DND-41 (cell line): Measurements from ENCODE around the gene PDGFRB.

Source experiments
- EZH2 ChIP-seq: IDR thresholded peaks from 3 replicates; pipeline ENCODE4 v1.6.1; 2012; ENCODE audit warnings: borderline replicate concordance, low read depth, mild to moderate bottlenecking, moderate library complexity, low read length, inconsistent platforms; ENCODE audit not compliant: severe bottlenecking
- TF ChIP-seq, protein P1 (sequence below): IDR thresholded peaks from 2 replicates; pipeline ENCODE4 v1.5.1; 2012; ENCODE audit warnings: borderline replicate concordance, low read length, moderate library complexity, mild to moderate bottlenecking; ENCODE audit not compliant: poor library complexity, severe bottlenecking; ENCODE audit errors: extremely low read depth

DNA sequence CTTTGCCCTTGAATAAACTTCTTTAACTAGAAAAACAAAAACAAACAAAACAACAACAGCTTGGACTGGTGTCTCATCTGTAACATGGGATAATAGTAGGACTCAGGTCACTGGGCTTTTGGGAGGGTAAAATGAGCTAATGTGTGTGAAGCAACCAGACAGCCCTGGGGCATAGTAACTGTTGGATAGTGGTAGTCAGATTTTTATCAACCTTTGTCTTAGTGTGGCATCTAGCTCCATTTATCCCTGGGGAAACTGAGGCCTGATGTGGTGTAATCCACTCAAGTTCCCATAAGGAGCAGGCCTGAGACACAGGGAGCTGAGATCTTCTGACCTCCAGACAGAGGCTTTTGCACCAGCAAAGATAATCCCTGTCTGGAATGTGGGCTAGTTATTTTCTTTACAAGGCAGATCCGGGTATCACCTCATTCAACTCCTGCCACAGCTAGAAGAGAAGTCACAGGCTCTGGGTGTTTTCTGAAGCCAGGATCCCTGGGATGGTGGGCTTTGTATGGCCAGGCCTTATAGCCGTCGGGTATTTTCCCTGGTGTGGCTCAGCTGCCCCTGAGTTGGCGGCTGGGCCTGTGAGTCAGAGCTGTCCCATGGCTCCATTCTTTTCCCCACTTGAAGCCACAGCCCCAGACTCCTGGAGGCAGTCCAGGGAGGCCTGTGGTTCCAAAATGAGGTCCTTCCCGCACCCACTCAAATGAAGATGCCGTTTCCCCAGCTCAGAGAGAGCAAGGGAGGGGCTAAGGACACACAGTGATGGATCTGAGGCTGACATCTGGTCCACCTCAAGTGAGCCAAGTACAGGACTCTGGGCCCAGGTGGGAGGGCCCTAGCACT is 43.2 kb downstream of the PDGFRB start:
- TF ChIP-seq, protein P1, sequence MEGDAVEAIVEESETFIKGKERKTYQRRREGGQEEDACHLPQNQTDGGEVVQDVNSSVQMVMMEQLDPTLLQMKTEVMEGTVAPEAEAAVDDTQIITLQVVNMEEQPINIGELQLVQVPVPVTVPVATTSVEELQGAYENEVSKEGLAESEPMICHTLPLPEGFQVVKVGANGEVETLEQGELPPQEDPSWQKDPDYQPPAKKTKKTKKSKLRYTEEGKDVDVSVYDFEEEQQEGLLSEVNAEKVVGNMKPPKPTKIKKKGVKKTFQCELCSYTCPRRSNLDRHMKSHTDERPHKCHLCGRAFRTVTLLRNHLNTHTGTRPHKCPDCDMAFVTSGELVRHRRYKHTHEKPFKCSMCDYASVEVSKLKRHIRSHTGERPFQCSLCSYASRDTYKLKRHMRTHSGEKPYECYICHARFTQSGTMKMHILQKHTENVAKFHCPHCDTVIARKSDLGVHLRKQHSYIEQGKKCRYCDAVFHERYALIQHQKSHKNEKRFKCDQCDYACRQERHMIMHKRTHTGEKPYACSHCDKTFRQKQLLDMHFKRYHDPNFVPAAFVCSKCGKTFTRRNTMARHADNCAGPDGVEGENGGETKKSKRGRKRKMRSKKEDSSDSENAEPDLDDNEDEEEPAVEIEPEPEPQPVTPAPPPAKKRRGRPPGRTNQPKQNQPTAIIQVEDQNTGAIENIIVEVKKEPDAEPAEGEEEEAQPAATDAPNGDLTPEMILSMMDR: no peak
- TF ChIP-seq EZH2: no peak
